GM21390 (cell line): ENCODE data around the gene CEP72.
A peak's percentile ranks its signal among the peaks of the same experiment; 100 is the strongest.
"Not testable (repeated sequence)": the region's sequence is repeated elsewhere in the genome, so short reads cannot be mapped to it uniquely, and the experiment has no call there.

Experiments used
- ATAC-seq: cut with Tn5 transposase; IDR thresholded peaks from one replicate; pipeline ENCODE4 v1.9.1; 2021; ENCODE audit not compliant: unreplicated experiment

CEP72 gene

GRCh38 chr5:611731-612486 is at the start of gene CEP72:
CEP72 (plus strand) TSS chr5:612340; CDS start chr5:612362, 22 bp downstream.
- peak; percentile 87 for ATAC-seq

- ATAC-seq: no peak
Measured at GRCh38 chr5:565782-566440, 46.2 kb upstream of the CEP72 start.

- ATAC-seq: no peak
Measured at GRCh38 chr5:566636-567309, 45.4 kb upstream of the CEP72 start.

- no peak for ATAC-seq
Measured at GRCh38 chr5:567664-568060, 44.5 kb upstream of the CEP72 start.

GRCh38 chr5:568061-568781 is 43.9 kb upstream of the CEP72 start:
- no peak for ATAC-seq

- no peak for ATAC-seq
Measured at GRCh38 chr5:568809-569208, 43.3 kb upstream of the CEP72 start.

- ATAC-seq: no peak
Measured at GRCh38 chr5:569358-569867, 42.7 kb upstream of the CEP72 start.

GRCh38 chr5:569868-570361 is 42.2 kb upstream of the CEP72 start:
- ATAC-seq: no peak

GRCh38 chr5:570446-570845 is 41.7 kb upstream of the CEP72 start:
- ATAC-seq: no peak

GRCh38 chr5:570886-571285 is 41.3 kb upstream of the CEP72 start:
- ATAC-seq: no peak

GRCh38 chr5:571791-572190 is 40.3 kb upstream of the CEP72 start:
- no peak for ATAC-seq

GRCh38 chr5:572398-573019 is 39.6 kb upstream of the CEP72 start:
- ATAC-seq: no peak

- no peak for ATAC-seq
Measured at GRCh38 chr5:573206-573605, 38.9 kb upstream of the CEP72 start.

- no peak for ATAC-seq
Measured at GRCh38 chr5:573976-574375, 38.2 kb upstream of the CEP72 start.

- ATAC-seq: no peak
Measured at GRCh38 chr5:574906-575305, 37.2 kb upstream of the CEP72 start.

GRCh38 chr5:575636-576035 is 36.5 kb upstream of the CEP72 start:
- ATAC-seq: no peak

- ATAC-seq: not testable (repeated sequence)
Measured at GRCh38 chr5:577214-577613, 34.9 kb upstream of the CEP72 start.

- ATAC-seq: no peak
Measured at GRCh38 chr5:577800-578199, 34.3 kb upstream of the CEP72 start.

- no peak for ATAC-seq
Measured at GRCh38 chr5:579211-579610, 32.9 kb upstream of the CEP72 start.

- no peak for ATAC-seq
Measured at GRCh38 chr5:579746-580366, 32.3 kb upstream of the CEP72 start.
